Right lung (tissue), 5 donors: Measurements from ENCODE around the gene CKAP2. TPM values are rescaled to one million over a fixed set of nuclear protein-coding genes. Genes with fewer than 3 reads are reported as not detected.
"Not testable (repeated sequence)": the region's sequence is repeated elsewhere in the genome, so short reads cannot be mapped to it uniquely, and the experiment has no call there.

Experiments
- DNase-seq, 2 donors: peaks; one replicate each; pipeline ENCODE4 v3.0.0-alpha.2; 2013
- polyA plus RNA-seq, 5 donors: library from polyadenylated mRNA; unstranded; fragments of 120-200 nt; gene quantifications; one replicate each; pipeline versions ENCODE4 v1.2.1 to v1.2.3, GENCODE V29; 2013; ENCODE audit warnings: inconsistent platforms in 1 of 5, low replicate concordance in 1 of 5; ENCODE audit not compliant: insufficient read length in 5 of 5, insufficient read depth in 1 of 5

The CKAP2 gene
- polyA plus RNA-seq, 5 donors = 44.4 to 133 (median 57.5) TPM

DNA sequence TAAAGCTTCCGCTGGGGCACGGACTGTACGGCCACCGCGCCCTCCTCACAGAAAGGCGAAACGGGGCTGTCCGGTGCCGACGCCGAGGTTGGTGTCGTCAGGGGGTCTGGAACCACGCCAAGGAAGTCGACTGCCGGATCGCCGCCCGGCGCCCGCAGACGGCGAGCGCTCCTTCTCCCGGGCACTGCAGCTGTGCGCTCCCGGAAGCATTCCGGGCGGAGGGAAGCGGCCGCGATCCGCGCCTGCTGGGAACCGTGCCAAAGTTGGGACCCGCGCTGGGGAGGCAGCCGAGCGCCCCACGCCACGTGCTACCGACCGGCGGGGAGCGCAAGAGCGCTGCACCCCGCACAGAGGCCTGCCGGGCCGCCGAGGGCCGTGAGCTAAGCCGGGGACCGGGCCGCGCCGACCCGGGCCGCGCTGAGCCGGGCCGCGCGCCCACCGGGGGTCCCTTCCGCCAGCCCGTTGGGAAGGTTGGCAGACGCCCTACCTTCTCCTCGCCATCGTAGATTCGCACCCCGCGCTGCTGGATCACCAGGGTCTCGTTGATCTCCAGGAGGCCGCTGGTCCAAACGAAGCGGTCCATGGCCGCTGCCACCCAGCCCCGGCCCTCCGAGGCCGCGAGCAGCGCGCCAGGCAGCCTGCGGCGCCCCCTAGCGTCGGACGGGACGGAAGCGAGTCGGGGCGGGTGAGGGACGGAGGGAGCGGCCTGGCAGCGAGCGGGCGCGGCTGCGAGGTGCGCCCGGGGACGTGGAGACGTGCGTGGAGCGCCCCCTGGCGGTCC is 5.1 kb upstream of the CKAP2 start, which contains the start of gene VPS36:
Gene VPS36 (minus strand): TSS at position 623 of the 781 bp plus-strand sequence. CDS start 40 bp downstream, at position 583.
- peak; percentile 97 to 98 for DNase-seq

GRCh38 chr13:52450793-52451116 is 4.5 kb upstream of the CKAP2 start:
- DNase-seq = no peak

GRCh38 chr13:52451135-52451804 is 4.0 kb upstream of the CKAP2 start:
- no peak for DNase-seq

DNA sequence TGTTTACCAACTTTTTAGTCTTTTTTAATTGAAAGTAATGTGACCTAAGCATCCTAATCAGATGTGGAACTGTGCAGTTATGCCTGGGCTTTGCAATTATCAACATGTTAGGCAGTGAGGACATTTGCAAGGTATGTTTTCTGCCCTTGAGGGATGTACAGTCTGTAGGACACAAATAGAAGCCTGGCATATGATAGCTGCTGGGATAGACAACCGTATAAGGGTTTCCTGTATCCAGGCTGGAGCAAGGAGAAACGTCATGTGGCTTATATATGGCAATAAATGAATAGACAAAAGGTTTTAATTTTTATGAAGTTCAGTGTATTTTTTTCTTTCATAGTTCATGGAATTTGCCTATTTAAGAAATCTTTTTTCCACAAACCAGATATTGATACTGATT is 2.8 kb upstream of the CKAP2 start:
- no peak for DNase-seq

GRCh38 chr13:52454459-52454819 is 839 bp upstream of the CKAP2 start:
- DNase-seq = peak in 1 of 2 donors; percentile 21

DNA sequence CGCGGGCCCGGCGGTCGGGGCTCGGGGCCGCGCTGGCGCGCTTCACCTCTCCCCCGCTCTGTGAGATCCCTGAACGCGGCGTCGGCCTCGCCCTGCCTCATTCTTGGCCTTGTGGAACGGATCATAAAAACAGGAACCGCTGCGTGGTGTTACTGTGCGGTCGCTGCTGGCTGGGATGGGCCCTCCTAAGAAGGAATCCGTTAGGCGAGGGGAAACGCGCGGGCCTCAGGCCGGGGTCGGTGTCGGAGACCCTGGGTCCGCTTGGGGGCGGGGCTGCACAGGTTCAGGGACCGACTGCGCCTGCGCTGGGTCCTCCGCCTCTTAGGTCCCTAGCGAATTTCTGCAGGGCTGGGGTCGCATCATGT is 381 bp downstream of the CKAP2 start:
- peak; percentile 80 to 81 for DNase-seq

GRCh38 chr13:52459668-52460067 is 4.4 kb downstream of the CKAP2 start:
- no peak for DNase-seq

DNA sequence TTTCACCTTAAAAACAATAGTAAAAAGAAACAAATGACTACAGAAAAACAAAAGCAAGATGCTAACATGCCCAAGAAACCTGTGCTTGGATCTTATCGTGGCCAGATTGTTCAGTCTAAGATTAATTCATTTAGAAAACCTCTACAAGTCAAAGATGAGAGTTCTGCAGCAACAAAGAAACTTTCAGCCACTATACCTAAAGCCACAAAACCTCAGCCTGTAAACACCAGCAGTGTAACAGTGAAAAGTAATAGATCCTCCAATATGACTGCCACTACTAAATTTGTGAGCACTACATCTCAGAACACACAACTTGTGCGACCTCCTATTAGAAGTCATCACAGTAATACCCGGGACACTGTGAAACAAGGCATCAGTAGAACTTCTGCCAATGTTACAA is 6.0 kb downstream of the CKAP2 start:
- DNase-seq = no peak

GRCh38 chr13:52463526-52463925 is 8.2 kb downstream of the CKAP2 start:
- no peak for DNase-seq

DNA sequence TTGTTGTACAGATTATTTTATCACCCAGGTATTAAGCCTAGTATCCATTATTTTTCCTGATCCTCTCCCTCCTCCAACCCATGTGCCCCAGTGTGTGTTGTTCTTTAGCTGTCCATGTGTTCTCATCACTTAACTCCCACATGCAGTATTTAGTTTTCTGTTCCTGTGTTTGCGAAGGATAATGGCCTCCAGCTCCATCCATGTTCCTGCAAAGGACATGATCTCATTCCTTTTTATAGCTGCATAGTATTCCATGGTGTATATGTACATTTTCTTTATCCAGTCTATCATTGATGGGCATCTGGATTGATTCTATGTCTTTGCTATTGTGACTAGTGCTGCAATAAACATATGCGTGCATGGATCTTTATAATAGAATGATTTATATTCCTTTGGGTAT is 13.2 kb downstream of the CKAP2 start:
- DNase-seq = not testable (repeated sequence)

- DNase-seq = not testable (repeated sequence)
Measured at GRCh38 chr13:52480677-52481428, 25.6 kb downstream of the CKAP2 start.

DNA sequence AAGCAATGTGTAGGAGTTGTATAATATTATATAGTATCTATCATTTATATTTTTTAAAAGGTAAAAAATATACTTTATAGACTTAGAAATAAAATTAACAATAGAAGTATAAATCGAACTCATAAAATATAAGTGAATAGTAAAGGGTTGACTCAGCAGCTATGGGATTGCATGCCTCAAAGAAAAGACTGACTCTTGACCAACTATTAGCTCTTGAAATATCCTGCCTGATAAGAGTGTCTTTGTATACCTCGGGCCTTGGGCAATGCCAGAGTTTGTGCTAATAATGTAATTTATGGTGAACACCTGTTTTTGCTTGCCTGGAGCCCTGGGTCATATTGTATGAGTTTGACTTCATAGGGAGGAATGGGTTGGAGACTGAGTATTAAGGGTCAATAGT is 31.8 kb downstream of the CKAP2 start:
- DNase-seq = not testable (repeated sequence)

GRCh38 chr13:52488763-52489162 is 33.5 kb downstream of the CKAP2 start:
- DNase-seq = not testable (repeated sequence)

DNA sequence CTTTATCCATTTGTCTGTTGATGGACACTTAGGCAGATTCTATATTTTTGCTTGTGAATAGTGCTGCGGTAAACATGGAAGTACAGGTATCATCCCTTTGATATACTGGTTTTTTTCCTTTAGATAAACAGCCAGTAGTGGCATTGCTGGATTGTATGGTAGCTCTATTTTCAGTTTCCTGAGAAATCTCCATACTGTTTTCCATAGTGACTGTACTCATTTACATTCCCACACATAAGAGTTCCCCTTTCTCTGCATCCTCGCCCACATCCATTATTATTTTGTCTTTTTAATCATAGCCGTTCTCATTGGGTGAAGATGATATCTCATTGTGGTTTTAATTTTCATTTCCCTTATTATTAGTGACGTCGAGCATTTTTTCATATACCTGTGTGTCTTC is 35.7 kb downstream of the CKAP2 start:
- DNase-seq = not testable (repeated sequence)

DNA sequence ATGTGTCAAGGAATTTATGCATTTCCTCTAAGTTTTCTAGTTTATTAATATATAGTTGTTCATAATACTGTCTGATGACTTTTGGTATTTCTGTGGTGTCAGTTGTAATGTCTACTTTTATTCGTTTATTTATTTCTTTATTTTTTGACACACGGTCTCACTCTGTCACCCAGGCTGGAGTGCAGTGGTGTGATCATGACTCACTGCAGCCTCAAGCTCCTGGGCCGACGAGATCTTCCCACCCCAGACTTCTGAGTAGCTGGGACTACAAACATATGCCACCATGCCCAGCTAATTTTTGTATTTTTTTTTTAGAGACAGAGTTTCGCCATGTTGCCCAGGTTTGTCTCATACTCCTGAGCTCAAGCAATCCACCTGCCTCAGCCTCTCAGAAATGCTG is 39.0 kb downstream of the CKAP2 start:
- DNase-seq = not testable (repeated sequence)

- DNase-seq = not testable (repeated sequence)
Measured at GRCh38 chr13:52497979-52498378, 42.7 kb downstream of the CKAP2 start.

- DNase-seq = not testable (repeated sequence)
Measured at GRCh38 chr13:52502277-52502676, 47.0 kb downstream of the CKAP2 start.

DNA sequence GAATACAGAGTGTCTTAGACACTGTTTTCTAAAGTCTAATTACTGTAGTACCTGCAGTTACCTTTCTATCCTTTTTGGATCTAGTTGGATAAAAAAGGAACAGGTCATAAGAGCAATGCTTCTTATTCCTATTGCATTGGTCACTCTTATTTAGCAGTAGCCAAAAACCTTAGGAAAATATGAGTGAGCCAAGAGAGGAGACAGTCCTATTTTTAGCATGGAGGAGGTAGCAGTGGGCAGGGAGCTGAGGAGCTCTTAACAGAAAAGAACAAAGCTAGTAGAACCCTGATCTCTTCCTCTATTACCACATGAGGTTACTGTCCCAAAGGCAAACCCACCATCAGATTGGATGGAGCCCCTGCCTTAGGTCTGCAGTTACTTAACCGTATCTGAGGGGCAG is 50.6 kb downstream of the CKAP2 start:
- not testable (repeated sequence) for DNase-seq

GRCh38 chr13:52509532-52509931 is 54.3 kb downstream of the CKAP2 start:
- not testable (repeated sequence) for DNase-seq

DNA sequence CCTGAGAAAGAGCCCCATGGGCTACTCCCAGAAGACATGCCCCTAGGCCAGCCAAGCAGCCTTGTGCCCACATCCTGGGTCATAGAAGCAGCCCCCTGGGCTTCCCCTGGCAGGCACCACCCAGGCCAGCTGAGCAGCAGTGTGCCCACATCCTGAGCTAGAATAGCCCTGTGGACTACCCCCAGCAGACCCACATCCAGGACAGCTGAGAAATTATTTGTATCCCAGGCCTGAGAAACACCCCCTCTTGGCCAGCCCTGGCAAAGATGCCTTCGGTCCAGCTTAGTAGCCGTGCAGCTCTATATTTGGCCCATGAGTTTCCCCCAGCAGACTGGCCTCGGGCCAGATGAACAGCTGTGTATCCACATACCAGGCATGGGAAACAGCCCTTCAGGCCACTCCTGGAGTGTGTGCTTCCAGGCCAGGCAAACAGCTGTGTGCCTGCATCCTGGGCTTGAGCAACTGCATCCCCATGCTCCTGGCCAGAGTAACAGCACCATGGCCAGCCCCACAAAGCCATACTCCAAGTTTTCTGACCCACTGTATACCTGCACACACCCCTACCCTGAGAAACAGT is 55.0 kb downstream of the CKAP2 start:
- DNase-seq = not testable (repeated sequence)

GRCh38 chr13:52511598-52511997 is 56.3 kb downstream of the CKAP2 start:
- DNase-seq = not testable (repeated sequence)

DNA sequence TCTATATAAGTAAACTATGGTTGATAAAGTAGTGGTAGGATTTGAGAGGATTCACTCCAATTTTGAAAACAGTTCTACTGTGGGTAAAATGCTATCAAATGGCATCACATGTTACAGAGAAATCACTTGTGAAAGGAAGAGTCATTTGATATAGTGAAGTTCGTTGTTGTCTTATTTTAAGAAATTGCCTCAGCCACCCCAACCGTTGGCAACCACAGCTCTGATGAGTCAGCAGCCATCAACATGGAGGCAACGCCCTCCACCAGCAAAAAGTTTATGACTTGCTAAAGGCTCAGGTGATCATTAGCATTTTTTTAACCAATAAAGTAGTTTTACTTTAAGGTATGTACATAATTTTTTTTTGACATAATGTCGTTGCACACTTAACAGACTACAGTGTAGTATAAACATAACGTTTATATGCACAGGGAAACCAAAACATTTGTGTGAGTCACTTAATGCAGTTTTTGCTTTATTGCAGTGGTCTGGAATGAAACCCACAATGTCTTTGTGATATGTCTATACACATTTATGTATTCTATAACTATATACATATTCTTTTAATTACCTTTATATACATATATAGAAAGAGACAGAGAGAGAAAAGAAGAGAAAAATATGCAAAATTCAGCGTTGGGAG is 58.8 kb downstream of the CKAP2 start:
- not testable (repeated sequence) for DNase-seq
